ENCODE measurements around the gene WNT5B. TPM values are rescaled to one million over a fixed set of nuclear protein-coding genes. Genes with fewer than 3 reads are reported as not detected.
"Not testable (repeated sequence)": the region's sequence is repeated elsewhere in the genome, so short reads cannot be mapped to it uniquely, and the experiment has no call there.

WNT5B gene
- total and polyA plus RNA-seq, 9 of the 15 experiments (the other 6 are each of a cell fraction or from before 2014, with no cell fraction given), result 0.42 to 16.8 (median 5.4) TPM

DNA sequence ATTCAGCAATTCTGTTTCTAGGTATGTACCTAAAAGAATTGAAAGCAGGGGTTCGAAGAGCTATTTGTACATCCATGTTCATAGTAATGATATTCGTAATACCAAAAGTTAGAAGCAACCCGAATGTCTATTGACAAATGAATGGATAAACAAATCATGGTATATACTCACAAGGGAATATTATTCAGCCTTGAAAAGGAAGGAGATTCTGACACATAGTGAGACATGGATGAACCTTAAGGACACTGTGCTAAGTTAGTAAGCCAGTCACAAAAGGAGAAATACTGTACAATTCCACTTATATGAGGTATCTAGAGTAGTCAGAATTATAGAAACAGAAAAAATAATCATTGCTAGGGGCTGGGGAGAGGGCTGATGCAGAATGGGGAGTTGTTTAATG lies 30.3 kb upstream of the WNT5B start:
- H4K20me1 ChIP-seq (replicated peaks; ENCODE audit: control insufficient read depth, insufficient read depth, low read length), result no peaks in the 10 kb centered on the region
- H3K4me1 ChIP-seq (replicated peaks in 1 of 2; ENCODE audit: control insufficient read depth in 2 of 2, insufficient read depth in 2 of 2, low read length in 2 of 2), result peaks cover 14 to 30% of the 10 kb centered on the region in 2 experiments; a peak in 4 of 5 replicates
- H3K4me3 ChIP-seq, result no peak overlapping the region
- no peak overlapping the region for H3K27ac ChIP-seq (ENCODE audit: extremely low read depth, low read depth, low read length)
- ATAC-seq, result no peak
- H3K27me3 ChIP-seq (ENCODE audit: control insufficient read depth in 2 of 2, insufficient read depth in 2 of 2, low read length in 2 of 2), result no peaks in the 10 kb centered on the region
- BruUV-seq (replicated peaks), result no TSS peak
- no peak for DNase-seq (ENCODE audit: extremely low read depth in 1 of 4, low spot score in 3 of 4)
- no peak for FAIRE-seq
- intact Hi-C loops (cut with micrococcal nuclease), result no loop called here
- CTCF ChIA-PET (ENCODE audit: low intra/inter-chr PET ratio), result no interaction called here
- peaks cover 15% of the 10 kb centered on the region; the same call in 2 of the 3 replicates for H3K79me2 ChIP-seq (ENCODE audit: control insufficient read depth, insufficient read depth, low read length)
- H3K9ac ChIP-seq (ENCODE audit: insufficient read depth in 1 of 2, low read depth in 2 of 2, low read length in 2 of 2), result no peak overlapping the region
- H3K9me1 ChIP-seq (ENCODE audit: control insufficient read depth, insufficient read depth, low read length), result no peaks in the 10 kb centered on the region
- no peaks in the 10 kb centered on the region for H3K36me3 ChIP-seq (ENCODE audit: control insufficient read depth, insufficient read depth, low read length)
- H3K9me3 ChIP-seq (replicated peaks; ENCODE audit: control insufficient read depth, insufficient read depth, low read depth, low read length), result no peaks in the 10 kb centered on the region
- H3K4me2 ChIP-seq (ENCODE audit: insufficient read depth, low read length), result no peak overlapping the region
- WGBS (ENCODE audit: insufficient coverage, low coverage, missing lambda C conversion rate), result no CpG with 5 or more reads among the region's 3 CpGs
- POLR2A ChIA-PET, result no interaction called here
- in situ Hi-C loops (cut with MboI), result loop anchor here (25.0 kb wide), 2 partner anchors 311 to 1036 kb away; no protein-coding TSS in a partner anchor
- H2AFZ ChIP-seq (ENCODE audit: low read depth, low read length), result no peak overlapping the region
- TF ChIP-seq RBM25 (IDR thresholded peaks at IDR 0.05; ENCODE audit: low read depth, low read length, severe bottlenecking) (peak; percentile 7), ZNF146 (CRISPR knock-in tag; IDR thresholded peaks at IDR 0.05; ENCODE audit: unreplicated experiment) (peak; percentile 61)
- TF ChIP-seq, protein P1, sequence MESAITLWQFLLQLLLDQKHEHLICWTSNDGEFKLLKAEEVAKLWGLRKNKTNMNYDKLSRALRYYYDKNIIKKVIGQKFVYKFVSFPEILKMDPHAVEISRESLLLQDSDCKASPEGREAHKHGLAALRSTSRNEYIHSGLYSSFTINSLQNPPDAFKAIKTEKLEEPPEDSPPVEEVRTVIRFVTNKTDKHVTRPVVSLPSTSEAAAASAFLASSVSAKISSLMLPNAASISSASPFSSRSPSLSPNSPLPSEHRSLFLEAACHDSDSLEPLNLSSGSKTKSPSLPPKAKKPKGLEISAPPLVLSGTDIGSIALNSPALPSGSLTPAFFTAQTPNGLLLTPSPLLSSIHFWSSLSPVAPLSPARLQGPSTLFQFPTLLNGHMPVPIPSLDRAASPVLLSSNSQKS (CRISPR knock-in tag; IDR thresholded peaks at IDR 0.05), result no peak

DNA sequence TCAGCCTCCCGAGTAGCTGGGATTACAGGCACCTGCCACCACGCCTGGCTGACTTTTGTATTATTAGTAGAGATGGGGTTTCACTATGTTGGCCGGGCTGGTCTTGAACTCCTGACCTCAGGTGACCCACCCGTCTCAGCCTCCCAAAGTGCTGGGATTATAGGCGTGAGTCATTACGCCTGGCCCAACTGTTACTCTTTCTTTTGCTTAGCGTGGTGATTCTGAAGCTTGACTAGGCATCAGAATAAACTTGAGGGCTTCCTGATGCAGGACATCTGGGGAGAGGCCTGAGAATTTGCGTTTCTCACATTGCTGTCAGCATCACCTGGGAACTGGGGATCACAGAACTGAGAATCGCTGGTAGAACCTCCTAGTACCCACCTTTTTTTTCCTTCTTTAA lies 26.3 kb upstream of the WNT5B start:
- intact Hi-C loops (cut with micrococcal nuclease), result loop anchor here (10.0 kb wide), 1 partner anchor 1028 kb away; no protein-coding TSS in a partner anchor
- H3K36me3 ChIP-seq (ENCODE audit: control insufficient read depth, insufficient read depth, low read length); in situ Hi-C loops (cut with MboI); H3K9ac ChIP-seq (ENCODE audit: insufficient read depth in 1 of 2, low read depth in 2 of 2, low read length in 2 of 2); H3K9me1 ChIP-seq (ENCODE audit: control insufficient read depth, insufficient read depth, low read length); H3K4me3 ChIP-seq; H4K20me1 ChIP-seq (replicated peaks; ENCODE audit: control insufficient read depth, insufficient read depth, low read length); FAIRE-seq; CTCF ChIA-PET (ENCODE audit: low intra/inter-chr PET ratio); H3K27me3 ChIP-seq (ENCODE audit: control insufficient read depth in 2 of 2, insufficient read depth in 2 of 2, low read length in 2 of 2); H2AFZ ChIP-seq (ENCODE audit: low read depth, low read length); H3K79me2 ChIP-seq (ENCODE audit: control insufficient read depth, insufficient read depth, low read length); ATAC-seq; H3K9me3 ChIP-seq (replicated peaks; ENCODE audit: control insufficient read depth, insufficient read depth, low read depth, low read length); BruUV-seq (replicated peaks); TF ChIP-seq JUND (tag; IDR thresholded peaks at IDR 0.05; ENCODE audit: borderline replicate concordance, low read depth, low read length): not testable (repeated sequence)
- Histone ChIP-seq H3K27ac (ENCODE audit: extremely low read depth, low read depth, low read length) (peak overlapping the region; percentile 13; the same call in 1 of the 3 replicates), H3K4me2 (ENCODE audit: insufficient read depth, low read length) (peak overlapping the region; percentile 92; the same call in 1 of the 2 replicates), H3K4me1 (replicated peaks in 1 of 2; ENCODE audit: control insufficient read depth in 2 of 2, insufficient read depth in 2 of 2, low read length in 2 of 2) (peaks cover 30 to 32% of the 10 kb centered on the region in 2 experiments; a peak in 4 of 5 replicates)
- DNase-seq (ENCODE audit: extremely low read depth in 1 of 4, low spot score in 3 of 4), result peak in 1 of 4 experiments; percentile 27
- 0 out of 2 replicates have a peak, but pooled peaks have one; percentile 20 for TF ChIP-seq FOSL1 (tag; conservative IDR thresholded peaks at IDR 0.05)
- TF ChIP-seq JUND (IDR thresholded peaks at IDR 0.05; ENCODE audit: borderline replicate concordance, low read depth, low read length), result peak; percentile 5; the same call in 1 of the 2 replicates
- TF ChIP-seq, protein P2, sequence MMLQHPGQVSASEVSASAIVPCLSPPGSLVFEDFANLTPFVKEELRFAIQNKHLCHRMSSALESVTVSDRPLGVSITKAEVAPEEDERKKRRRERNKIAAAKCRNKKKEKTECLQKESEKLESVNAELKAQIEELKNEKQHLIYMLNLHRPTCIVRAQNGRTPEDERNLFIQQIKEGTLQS (IDR thresholded peaks at IDR 0.05), result peak; percentile 45; the same call in 1 of the 2 replicates
- TF ChIP-seq, protein P2 (CRISPR knock-in tag; conservative IDR thresholded peaks at IDR 0.05), result not testable (repeated sequence)
- WGBS (ENCODE audit: insufficient coverage, low coverage, missing lambda C conversion rate), result 26% methylated on average over 9 of the region's 9 CpGs
- POLR2A ChIA-PET, result interaction anchor here (0.7 to 1.4 kb wide), 4 partner anchors 11 to 485 kb away, joined by 3 read pairs; no protein-coding TSS in a partner anchor

Data from K562 (cell line).